OCI-LY7 (cell line): Measurements from ENCODE around the gene DOK4.

Source experiments
- CTCF ChIP-seq: fragments of 200-600 bp; sonication (generic); conservative IDR thresholded peaks from 2 replicates; pipeline ENCODE4 v1.5.1; 2014; ENCODE audit warnings: mild to moderate bottlenecking, antibody characterized with exemption, low read length, moderate library complexity, mixed read lengths
- EZH2phosphoT487 ChIP-seq: fragments of 200-600 bp; sonication (generic); IDR thresholded peaks from 2 replicates; pipeline ENCODE4 v1.6.1; 2018; ENCODE audit warnings: low read depth, borderline replicate concordance, mild to moderate bottlenecking, mixed run types, antibody characterized with exemption, low read length, moderate library complexity, mixed read lengths

GRCh38 chr16:57534881-57535658 lies 48.8 kb upstream of the DOK4 start:
- no peak for TF ChIP-seq CTCF
- TF ChIP-seq EZH2phosphoT487 = no peak
